GM19240 (cell line): Measurements from ENCODE around the gene TIGAR.

Source experiments
- DNase-seq: peaks from one replicate; pipeline ENCODE4 v3.0.0; 2011; ENCODE audit warnings: low spot score; ENCODE audit not compliant: insufficient read length

The TIGAR gene

GRCh38 chr12:4282892-4283511, 38.0 kb upstream of the TIGAR start:
- no peak for DNase-seq

- DNase-seq: no peak
These were observed 37.3 kb upstream of the TIGAR start for GRCh38 chr12:4283512-4284255.

GRCh38 chr12:4284306-4284705, 36.7 kb upstream of the TIGAR start:
- no peak for DNase-seq

GRCh38 chr12:4285070-4285469, 35.9 kb upstream of the TIGAR start:
- no peak for DNase-seq

GRCh38 chr12:4286228-4286627, 34.8 kb upstream of the TIGAR start:
- DNase-seq: no peak

GRCh38 chr12:4286771-4287317, 34.2 kb upstream of the TIGAR start:
- DNase-seq: no peak

GRCh38 chr12:4287325-4288211, 33.4 kb upstream of the TIGAR start:
- no peak for DNase-seq

GRCh38 chr12:4288296-4289131, 32.5 kb upstream of the TIGAR start:
- no peak for DNase-seq

GRCh38 chr12:4289231-4289878, 31.7 kb upstream of the TIGAR start:
- DNase-seq: no peak

GRCh38 chr12:4289998-4290790, 30.8 kb upstream of the TIGAR start:
- DNase-seq: no peak

GRCh38 chr12:4292341-4293073, 28.5 kb upstream of the TIGAR start:
- DNase-seq: no peak

- no peak for DNase-seq
These were observed 27.6 kb upstream of the TIGAR start for GRCh38 chr12:4293299-4293965.

GRCh38 chr12:4293966-4294505, 27.0 kb upstream of the TIGAR start:
- DNase-seq: no peak

- no peak for DNase-seq
These were observed 24.3 kb upstream of the TIGAR start for GRCh38 chr12:4296751-4297150.

- no peak for DNase-seq
These were observed 23.4 kb upstream of the TIGAR start for GRCh38 chr12:4297617-4298016.

GRCh38 chr12:4300883-4301282, 20.1 kb upstream of the TIGAR start:
- DNase-seq: no peak

GRCh38 chr12:4301932-4302501, 19.0 kb upstream of the TIGAR start:
- DNase-seq: no peak

GRCh38 chr12:4302881-4303280, 18.1 kb upstream of the TIGAR start:
- no peak for DNase-seq
